Type B pancreatic cell (in vitro differentiated cells): ENCODE results near the gene SLC8A2. TPM values are rescaled to one million over a fixed set of nuclear protein-coding genes. Genes with fewer than 3 reads are reported as not detected.
"Not testable (repeated sequence)": the region's sequence is repeated elsewhere in the genome, so short reads cannot be mapped to it uniquely, and the experiment has no call there.

Source experiments
- DNase-seq: peaks from one replicate; pipeline ENCODE4 v3.0.0; 2021; ENCODE audit warnings: mixed read lengths; ENCODE audit not compliant: unreplicated experiment; ENCODE audit errors: extremely low spot score
- H3K27ac Mint-ChIP-seq: 2 replicates; pipeline ENCODE4 v1.8.0; 2021; ENCODE audit warnings: mild to moderate bottlenecking, mixed read lengths
- H3K27me3 Mint-ChIP-seq: 2 replicates; pipeline ENCODE4 v1.8.0; 2021; ENCODE audit warnings: mixed read lengths
- H3K36me3 Mint-ChIP-seq: 2 replicates; pipeline ENCODE4 v1.8.0; 2021; ENCODE audit warnings: mixed read lengths
- H3K4me1 Mint-ChIP-seq: one replicate; pipeline ENCODE4 v1.8.0; 2021; ENCODE audit warnings: mixed read lengths; ENCODE audit not compliant: unreplicated experiment
- H3K4me3 Mint-ChIP-seq: 2 replicates; pipeline ENCODE4 v1.8.0; 2021; ENCODE audit warnings: mild to moderate bottlenecking, mixed read lengths
- H3K9me3 Mint-ChIP-seq: 2 replicates; pipeline ENCODE4 v1.8.0; 2021; ENCODE audit warnings: mixed read lengths
- total RNA-seq: library from RNA; stranded (reverse); gene quantifications from 2 replicates; pipeline ENCODE4 v1.2.1, GENCODE V29; 2021; ENCODE audit warnings: low replicate concordance
- TF ChIP-seq, protein P1 (sequence below): fragments of 200-600 bp; sonication (generic); conservative IDR thresholded peaks from 2 replicates; pipeline ENCODE4 v1.5.0; 2021; ENCODE audit warnings: antibody characterized with exemption, mild to moderate bottlenecking

SLC8A2 gene
- total RNA-seq, 1 donor from 2014 or later = 1.3 TPM

- H3K9me3 Mint-ChIP-seq = no peaks in the 10 kb centered on the region
- peak overlapping the region; percentile 65 for H3K27ac Mint-ChIP-seq
- no peak overlapping the region for H3K4me3 Mint-ChIP-seq
- no peaks in the 10 kb centered on the region for H3K4me1 Mint-ChIP-seq
- DNase-seq = no peak
- TF ChIP-seq, protein P1, sequence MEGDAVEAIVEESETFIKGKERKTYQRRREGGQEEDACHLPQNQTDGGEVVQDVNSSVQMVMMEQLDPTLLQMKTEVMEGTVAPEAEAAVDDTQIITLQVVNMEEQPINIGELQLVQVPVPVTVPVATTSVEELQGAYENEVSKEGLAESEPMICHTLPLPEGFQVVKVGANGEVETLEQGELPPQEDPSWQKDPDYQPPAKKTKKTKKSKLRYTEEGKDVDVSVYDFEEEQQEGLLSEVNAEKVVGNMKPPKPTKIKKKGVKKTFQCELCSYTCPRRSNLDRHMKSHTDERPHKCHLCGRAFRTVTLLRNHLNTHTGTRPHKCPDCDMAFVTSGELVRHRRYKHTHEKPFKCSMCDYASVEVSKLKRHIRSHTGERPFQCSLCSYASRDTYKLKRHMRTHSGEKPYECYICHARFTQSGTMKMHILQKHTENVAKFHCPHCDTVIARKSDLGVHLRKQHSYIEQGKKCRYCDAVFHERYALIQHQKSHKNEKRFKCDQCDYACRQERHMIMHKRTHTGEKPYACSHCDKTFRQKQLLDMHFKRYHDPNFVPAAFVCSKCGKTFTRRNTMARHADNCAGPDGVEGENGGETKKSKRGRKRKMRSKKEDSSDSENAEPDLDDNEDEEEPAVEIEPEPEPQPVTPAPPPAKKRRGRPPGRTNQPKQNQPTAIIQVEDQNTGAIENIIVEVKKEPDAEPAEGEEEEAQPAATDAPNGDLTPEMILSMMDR = no peak
- H3K36me3 Mint-ChIP-seq = no peaks in the 10 kb centered on the region
- H3K27me3 Mint-ChIP-seq = peaks cover 35% of the 10 kb centered on the region
Measured at GRCh38 chr19:47390533-47391488, 80.9 kb downstream of the SLC8A2 start.

- Mint-ChIP-seq H3K36me3 (no peaks in the 10 kb centered on the region), H3K4me1 (no peaks in the 10 kb centered on the region), H3K27ac (peak overlapping the region; percentile 53), H3K4me3 (no peak overlapping the region), H3K27me3 (peaks cover 20% of the 10 kb centered on the region), H3K9me3 (no peaks in the 10 kb centered on the region)
- TF ChIP-seq, protein P1 = no peak
- no peak for DNase-seq
Measured at GRCh38 chr19:47389150-47389556, 82.5 kb downstream of the SLC8A2 start.

GRCh38 chr19:47388721-47389120, 83.0 kb downstream of the SLC8A2 start:
- not testable (repeated sequence) for H3K27ac Mint-ChIP-seq, DNase-seq, H3K4me3 Mint-ChIP-seq, H3K9me3 Mint-ChIP-seq, H3K4me1 Mint-ChIP-seq, H3K36me3 Mint-ChIP-seq
- H3K27me3 Mint-ChIP-seq = peaks cover 15% of the 10 kb centered on the region

DNA sequence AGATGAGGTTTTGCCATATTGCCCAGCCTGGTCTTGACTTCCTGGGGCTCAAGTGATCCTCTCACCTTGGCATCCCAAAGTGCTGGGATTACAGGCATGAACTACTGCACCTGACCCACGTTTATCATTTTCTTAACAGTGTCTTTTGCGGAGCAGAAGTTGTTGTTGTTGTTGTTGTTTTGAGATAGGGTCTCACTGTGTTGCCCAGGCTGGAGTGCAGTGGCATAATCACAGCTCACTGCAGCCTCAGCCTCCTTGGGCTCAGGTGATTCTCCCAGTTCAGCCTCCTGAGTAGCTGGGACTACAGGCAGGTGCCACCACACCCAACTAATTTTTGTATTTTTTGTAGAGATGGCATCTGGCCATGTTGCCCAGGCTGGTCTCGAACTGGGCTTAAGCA, 84.1 kb downstream of the SLC8A2 start:
- H3K4me3 Mint-ChIP-seq, H3K36me3 Mint-ChIP-seq, H3K27ac Mint-ChIP-seq, H3K27me3 Mint-ChIP-seq, DNase-seq, H3K4me1 Mint-ChIP-seq, H3K9me3 Mint-ChIP-seq: not testable (repeated sequence)

DNA sequence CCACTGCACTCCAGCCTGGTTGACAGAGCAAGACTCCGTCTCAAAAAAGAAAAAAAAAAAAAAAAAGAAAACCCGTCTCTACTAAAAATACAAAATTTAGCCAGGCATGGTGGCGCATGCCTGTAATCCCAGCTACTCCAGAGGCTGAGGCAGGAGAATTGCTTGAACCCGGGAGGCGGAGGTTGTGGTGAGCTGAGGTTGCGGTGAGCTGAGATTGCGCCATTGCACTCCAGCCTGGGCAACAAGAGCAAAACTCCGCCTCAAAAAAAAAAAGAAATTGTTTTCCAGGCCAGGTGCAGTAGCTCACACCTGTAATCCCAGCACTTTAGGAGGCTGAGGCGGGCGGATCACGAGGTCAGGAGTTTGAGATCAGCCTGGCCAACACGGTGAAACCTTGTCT, 85.1 kb downstream of the SLC8A2 start:
- H3K4me1 Mint-ChIP-seq, H3K36me3 Mint-ChIP-seq, H3K27me3 Mint-ChIP-seq, DNase-seq, H3K9me3 Mint-ChIP-seq, H3K4me3 Mint-ChIP-seq, H3K27ac Mint-ChIP-seq: not testable (repeated sequence)

GRCh38 chr19:47384533-47384932, 87.2 kb downstream of the SLC8A2 start:
- not testable (repeated sequence) for H3K4me3 Mint-ChIP-seq, H3K9me3 Mint-ChIP-seq, H3K4me1 Mint-ChIP-seq, H3K36me3 Mint-ChIP-seq, H3K27me3 Mint-ChIP-seq, DNase-seq, H3K27ac Mint-ChIP-seq

DNA sequence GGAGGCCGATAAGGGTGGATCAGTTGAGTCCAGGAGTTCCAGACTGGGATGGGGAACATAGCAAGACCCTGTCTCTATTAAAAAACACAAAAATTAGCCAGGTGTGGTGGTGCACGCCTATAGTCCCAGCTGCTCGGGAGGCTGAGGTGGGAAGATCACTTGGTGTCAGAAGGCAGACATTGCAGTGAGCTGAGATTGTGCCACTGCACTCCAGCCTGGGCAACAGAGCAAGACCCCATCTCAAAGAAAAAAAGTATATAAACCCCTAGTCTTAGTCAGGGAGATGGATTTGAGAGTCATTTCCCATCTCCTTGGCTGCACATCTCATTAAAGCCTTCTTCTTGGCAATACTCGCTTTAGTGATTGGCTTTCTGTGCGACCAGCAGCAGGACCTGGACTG, 87.8 kb downstream of the SLC8A2 start:
- not testable (repeated sequence) for H3K9me3 Mint-ChIP-seq, H3K27ac Mint-ChIP-seq, DNase-seq

DNA sequence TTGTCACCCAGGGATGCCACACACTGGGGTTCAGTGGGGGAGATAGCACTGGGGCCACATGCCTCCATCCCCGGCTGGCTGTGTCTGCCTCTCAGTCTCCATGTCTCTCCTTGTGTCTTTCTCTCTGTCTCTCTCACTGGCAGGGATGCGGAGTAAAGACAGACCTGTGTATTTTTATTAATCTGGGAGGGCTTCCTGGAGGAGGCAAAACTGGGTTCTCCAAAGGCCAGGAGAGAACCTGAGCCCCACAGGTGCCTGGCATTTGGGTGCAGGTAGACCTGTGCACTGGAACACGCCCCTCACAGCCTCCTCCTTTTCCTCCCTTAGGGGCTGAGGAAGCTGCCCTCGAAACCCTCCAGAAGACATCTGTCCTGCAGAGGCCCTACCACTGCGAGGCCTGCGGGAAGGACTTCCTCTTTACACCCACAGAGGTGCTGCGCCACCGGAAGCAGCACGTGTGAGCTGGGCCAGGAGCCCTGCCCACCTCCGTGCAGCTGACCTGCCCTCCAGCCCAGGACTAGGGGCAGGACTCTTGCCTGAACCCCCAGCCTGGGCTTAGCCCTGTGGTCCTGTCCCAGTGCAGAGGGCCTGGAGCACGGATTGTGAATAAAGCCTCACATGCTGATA, 89.9 kb downstream of the SLC8A2 start:
- DNase-seq = no peak
- no peaks in the 10 kb centered on the region for H3K9me3 Mint-ChIP-seq
- peaks cover 8% of the 10 kb centered on the region for H3K36me3 Mint-ChIP-seq
- H3K27ac Mint-ChIP-seq = no peak overlapping the region
- no peak overlapping the region for H3K4me3 Mint-ChIP-seq
- no peaks in the 10 kb centered on the region for H3K27me3 Mint-ChIP-seq
- TF ChIP-seq, protein P1 = no peak
- H3K4me1 Mint-ChIP-seq = no peaks in the 10 kb centered on the region

More for the DNA sequence above, 87.8 kb downstream of the SLC8A2 start:
- H3K36me3 Mint-ChIP-seq, H3K4me1 Mint-ChIP-seq, H3K27me3 Mint-ChIP-seq, H3K4me3 Mint-ChIP-seq: not testable (repeated sequence)
